Lung (tissue), 12 donors: ENCODE data around the gene TTLL7. TPM values are rescaled to one million over a fixed set of nuclear protein-coding genes. Genes with fewer than 3 reads are reported as not detected.

Experiments
- ATAC-seq: fragments of 200-7000 bp; cut with Tn5 transposase; one replicate; pipeline ENCODE4 v1.9.1; 2020; ENCODE audit warnings: moderate number of reproducible peaks; ENCODE audit not compliant: insufficient read depth, low FRiP score
- DNase-seq, 3 donors: peaks; one replicate each; pipeline ENCODE4 v3.0.0-alpha.2; 2013 to 2017
- H3K27ac ChIP-seq, 2 donors: one replicate each; pipeline ENCODE4 v1.5.1; 2013; ENCODE audit warnings: mild to moderate bottlenecking in 2 of 2, moderate library complexity in 2 of 2, control low read depth in 1 of 2, inconsistent platforms in 1 of 2, low read depth in 1 of 2, low read length in 1 of 2
- H3K27me3 ChIP-seq, 3 donors: one replicate each; pipeline ENCODE4 v1.5.1; 2013; ENCODE audit warnings: low read length in 2 of 3; ENCODE audit not compliant: control insufficient read depth in 3 of 3, insufficient read depth in 3 of 3
- H3K36me3 ChIP-seq, 4 donors: one replicate each; pipeline ENCODE4 v1.5.1; 2013; ENCODE audit warnings: low read length in 4 of 4, mild to moderate bottlenecking in 1 of 4, moderate library complexity in 1 of 4; ENCODE audit not compliant: control insufficient read depth in 4 of 4, insufficient read depth in 4 of 4
- H3K4me1 ChIP-seq, 5 donors: one replicate each; pipeline ENCODE4 v1.5.1; 2013; ENCODE audit warnings: low read length in 5 of 5, mild to moderate bottlenecking in 2 of 5, moderate library complexity in 1 of 5; ENCODE audit not compliant: control insufficient read depth in 5 of 5, insufficient read depth in 5 of 5
- H3K4me3 ChIP-seq: one replicate; pipeline ENCODE4 v1.5.1; 2013; ENCODE audit warnings: mild to moderate bottlenecking, control low read depth, moderate library complexity
- H3K9ac ChIP-seq, 2 donors: one replicate each; pipeline ENCODE4 v1.5.1; 2013; ENCODE audit warnings: low read length in 2 of 2, control low read depth in 1 of 2; ENCODE audit not compliant: insufficient read depth in 1 of 2
- H3K9me3 ChIP-seq, 4 donors: one replicate each; pipeline ENCODE4 v1.5.1; 2013; ENCODE audit warnings: low read length in 3 of 4, mild to moderate bottlenecking in 1 of 4, moderate library complexity in 1 of 4; ENCODE audit not compliant: control insufficient read depth in 4 of 4, insufficient read depth in 3 of 4
- CTCF ChIP-seq: IDR thresholded peaks from 2 replicates; pipeline ENCODE4 v1.5.1; 2012; ENCODE audit warnings: mild to moderate bottlenecking; ENCODE audit errors: control extremely low read depth, extremely low read depth
- WGBS, 2 donors: extraction: QIAGEN DNeasy Blood & Tissue Kit; methylation state at CpG; one replicate each; pipeline ENCODE4 v1.1.7; 2013; 5-methylcytosine and 5-hydroxymethylcytosine counted together
- polyA plus RNA-seq, 2 donors: library from polyadenylated mRNA; stranded (reverse); fragments of 200-250 nt; gene quantifications; one replicate each; pipeline ENCODE4 v1.2.1, GENCODE V29; 2013
- total RNA-seq, 2 donors: library from RNA; depleted of rRNA in 1 of 2; stranded (reverse); fragments of >200 nt in 1 of 2; gene quantifications; one replicate each; pipeline ENCODE4 v1.2.1, GENCODE V29; 2014 to 2021
- donor health status: control.
- donor health status: control.
- donor health status: Bipolar disorder and iron deficiency.
- donor health status: healthy.
- donor health status: DM: yes; HTN: yes; CAD: no.

The TTLL7 gene
- total and polyA plus RNA-seq, 4 donors = 1.4 to 13.8 (median 9.1) TPM

GRCh38 chr1:83857103-83857502 lies 141.8 kb downstream of the TTLL7 start:
- H3K4me1 ChIP-seq = peaks cover 0 to 5% (median 3%) of the 10 kb centered on the region in 5 donors
- 80 to 85% methylated on average over 1 of the region's 1 CpG for WGBS, 2 donors
- no peak overlapping the region for H3K27ac ChIP-seq
- peak in 2 of 3 donors; percentile 81 to 82 for DNase-seq
- no peak for TF ChIP-seq CTCF
- H3K9ac ChIP-seq = no peak overlapping the region
- no peaks in the 10 kb centered on the region for H3K27me3 ChIP-seq
- no peaks in the 10 kb centered on the region for H3K36me3 ChIP-seq
- H3K9me3 ChIP-seq = no peaks in the 10 kb centered on the region
- H3K4me3 ChIP-seq = no peak overlapping the region
- no peak for ATAC-seq

GRCh38 chr1:83856381-83856780 lies 142.6 kb downstream of the TTLL7 start:
- TF ChIP-seq CTCF = no peak
- WGBS, 2 donors = 90 to 93% methylated on average over 2 of the region's 2 CpGs
- H3K9me3 ChIP-seq = no peaks in the 10 kb centered on the region

GRCh38 chr1:83854456-83854855 lies 144.5 kb downstream of the TTLL7 start:
- no peak for DNase-seq
- no peaks in the 10 kb centered on the region for H3K27me3 ChIP-seq
- no peak overlapping the region for H3K9ac ChIP-seq
- ATAC-seq = no peak
- no peaks in the 10 kb centered on the region for H3K9me3 ChIP-seq
- H3K36me3 ChIP-seq = no peaks in the 10 kb centered on the region
- H3K4me1 ChIP-seq = peaks cover 0 to 5% (median 0%) of the 10 kb centered on the region in 5 donors
- no peak overlapping the region for H3K4me3 ChIP-seq
- no peak for TF ChIP-seq CTCF
- no peak overlapping the region for H3K27ac ChIP-seq
- 90 to 98% methylated on average over 1 of the region's 1 CpG for WGBS, 2 donors

More at GRCh38 chr1:83856381-83856780, 142.6 kb downstream of the TTLL7 start:
- no peak for DNase-seq
- no peaks in the 10 kb centered on the region for H3K36me3 ChIP-seq
- no peak for ATAC-seq
- no peak overlapping the region for H3K4me3 ChIP-seq
- H3K4me1 ChIP-seq = peaks cover 0 to 5% (median 3%) of the 10 kb centered on the region in 5 donors
- no peak overlapping the region for H3K9ac ChIP-seq
- no peaks in the 10 kb centered on the region for H3K27me3 ChIP-seq
- no peak overlapping the region for H3K27ac ChIP-seq

GRCh38 chr1:83850834-83851233 lies 148.1 kb downstream of the TTLL7 start:
- Histone ChIP-seq H3K4me1 (no peaks in the 10 kb centered on the region), H3K36me3 (no peaks in the 10 kb centered on the region), H3K4me3 (no peak overlapping the region), H3K27me3 (no peaks in the 10 kb centered on the region), H3K9ac (no peak overlapping the region), H3K27ac (no peak overlapping the region), H3K9me3 (no peaks in the 10 kb centered on the region)
- no peak for TF ChIP-seq CTCF
- DNase-seq = no peak
- no peak for ATAC-seq
- 93 to 94% methylated on average over 3 of the region's 3 CpGs for WGBS, 2 donors
